ENCODE data around the gene PTCD2. TPM values are rescaled to one million over a fixed set of nuclear protein-coding genes. Genes with fewer than 3 reads are reported as not detected.

PTCD2 gene
- total and polyA plus RNA-seq, 2 donors (not counting 3 experiments of a cell fraction or from before 2014, with no cell fraction given): 4.3 to 6.7 TPM

DNA sequence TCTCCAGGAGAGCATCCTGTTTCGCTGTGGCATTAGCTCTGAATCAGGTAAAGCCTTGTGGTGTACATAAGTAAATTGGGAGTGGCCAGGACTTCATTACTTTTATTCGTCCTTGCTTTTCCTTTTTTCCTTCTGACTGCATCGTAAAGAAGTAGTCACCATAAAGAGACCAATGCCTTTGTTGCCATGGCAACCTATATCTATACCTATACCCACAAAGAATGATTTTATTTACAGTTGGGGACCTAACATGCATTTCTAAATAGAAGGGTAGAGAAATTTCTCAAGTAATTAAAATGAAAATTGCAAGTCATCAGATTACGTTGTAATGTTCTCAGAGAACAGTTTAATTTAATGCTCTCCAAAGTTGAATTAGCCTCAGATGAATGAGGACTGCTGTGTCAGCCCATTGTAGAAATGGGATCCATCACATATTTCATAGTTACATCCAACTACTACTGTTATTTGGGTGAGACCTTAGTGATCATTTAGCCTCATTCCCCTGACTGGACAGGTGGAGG is 18.6 kb downstream of the PTCD2 start:
- no peaks in the 10 kb centered on the region for H3K9me3 ChIP-seq (replicated peaks; ENCODE audit: control insufficient read depth, insufficient read depth, low read length)
- H3K27me3 ChIP-seq (ENCODE audit: control insufficient read depth in 2 of 2, insufficient read depth in 2 of 2, low read length in 2 of 2): no peaks in the 10 kb centered on the region
- H4K20me1 ChIP-seq (replicated peaks; ENCODE audit: control insufficient read depth, extremely low read depth, insufficient read depth, low read length): no peaks in the 10 kb centered on the region
- no TSS peak for BruUV-seq (replicated peaks)
- no peak for DNase-seq (ENCODE audit: low read depth, low spot score)
- dilution Hi-C loops (cut with MboI; ENCODE audit: extremely low pct_ligation_motif_present, low sequenced_read_pairs): no loop called here
- POLR2A ChIA-PET: no interaction called here
- no peaks in the 10 kb centered on the region for H3K9me1 ChIP-seq (replicated peaks; ENCODE audit: control insufficient read depth, extremely low read depth, insufficient read depth, low read length)
- H3K4me1 ChIP-seq (ENCODE audit: control insufficient read depth, extremely low read depth, insufficient read depth, low read length): no peaks in the 10 kb centered on the region
- H3K4me3 ChIP-seq (replicated peaks in 1 of 3; ENCODE audit: insufficient read depth in 1 of 3, low read depth in 1 of 3, low read length in 3 of 3): no peak overlapping the region
- intact Hi-C loops (cut with micrococcal nuclease): no loop called here
- TF ChIP-seq JUN (IDR thresholded peaks at IDR 0.05; ENCODE audit: borderline replicate concordance, insufficient read depth, insufficient read length, low read depth) (no peak), MYC (IDR thresholded peaks at IDR 0.05; ENCODE audit: low read depth, low read length) (no peak), EZH2 (IDR thresholded peaks at IDR 0.05; ENCODE audit: borderline replicate concordance, low read depth, low read length, severe bottlenecking) (no peak), POLR2AphosphoS5 (IDR thresholded peaks at IDR 0.05; ENCODE audit: insufficient read depth, low read depth, low read length) (no peak), FOS (IDR thresholded peaks at IDR 0.05; ENCODE audit: borderline replicate concordance, insufficient read depth, low read length) (no peak), GATA2 (IDR thresholded peaks at IDR 0.05; ENCODE audit: insufficient read depth, insufficient read length, low read depth, low read length) (no peak), POLR2A (IDR thresholded peaks at IDR 0.05; ENCODE audit: low read depth, low read length) (no peak)
- TF ChIP-seq, protein P1, sequence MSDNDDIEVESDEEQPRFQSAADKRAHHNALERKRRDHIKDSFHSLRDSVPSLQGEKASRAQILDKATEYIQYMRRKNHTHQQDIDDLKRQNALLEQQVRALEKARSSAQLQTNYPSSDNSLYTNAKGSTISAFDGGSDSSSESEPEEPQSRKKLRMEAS (IDR thresholded peaks at IDR 0.05; ENCODE audit: insufficient read depth, insufficient read length): no peak
- TF ChIP-seq, protein P2, sequence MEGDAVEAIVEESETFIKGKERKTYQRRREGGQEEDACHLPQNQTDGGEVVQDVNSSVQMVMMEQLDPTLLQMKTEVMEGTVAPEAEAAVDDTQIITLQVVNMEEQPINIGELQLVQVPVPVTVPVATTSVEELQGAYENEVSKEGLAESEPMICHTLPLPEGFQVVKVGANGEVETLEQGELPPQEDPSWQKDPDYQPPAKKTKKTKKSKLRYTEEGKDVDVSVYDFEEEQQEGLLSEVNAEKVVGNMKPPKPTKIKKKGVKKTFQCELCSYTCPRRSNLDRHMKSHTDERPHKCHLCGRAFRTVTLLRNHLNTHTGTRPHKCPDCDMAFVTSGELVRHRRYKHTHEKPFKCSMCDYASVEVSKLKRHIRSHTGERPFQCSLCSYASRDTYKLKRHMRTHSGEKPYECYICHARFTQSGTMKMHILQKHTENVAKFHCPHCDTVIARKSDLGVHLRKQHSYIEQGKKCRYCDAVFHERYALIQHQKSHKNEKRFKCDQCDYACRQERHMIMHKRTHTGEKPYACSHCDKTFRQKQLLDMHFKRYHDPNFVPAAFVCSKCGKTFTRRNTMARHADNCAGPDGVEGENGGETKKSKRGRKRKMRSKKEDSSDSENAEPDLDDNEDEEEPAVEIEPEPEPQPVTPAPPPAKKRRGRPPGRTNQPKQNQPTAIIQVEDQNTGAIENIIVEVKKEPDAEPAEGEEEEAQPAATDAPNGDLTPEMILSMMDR (IDR thresholded peaks at IDR 0.05; ENCODE audit: extremely low read depth in 1 of 2, insufficient read depth in 1 of 2, low read depth in 1 of 2, low read length in 2 of 2): no peak
- no peak for FAIRE-seq
- no peak overlapping the region for H3K9ac ChIP-seq (replicated peaks; ENCODE audit: extremely low read depth, insufficient read depth, low read length)
- no peak overlapping the region for H3K4me2 ChIP-seq (ENCODE audit: insufficient read depth, low read length)
- no peaks in the 10 kb centered on the region for H3K79me2 ChIP-seq (ENCODE audit: control insufficient read depth, insufficient read depth, low read length)
- CTCF ChIA-PET: no interaction called here
- H3K36me3 ChIP-seq (ENCODE audit: control insufficient read depth in 2 of 2, extremely low read depth in 1 of 2, insufficient read depth in 2 of 2, low read length in 2 of 2): peaks cover 6 to 8% of the 10 kb centered on the region in 2 experiments
- no peak overlapping the region for H2AFZ ChIP-seq (ENCODE audit: low read depth, low read length)
- no peak overlapping the region for H3K27ac ChIP-seq (ENCODE audit: insufficient read depth, low read depth, low read length)
